Stimulated activated CD4-positive, alpha-beta T cell treated with anti-CD3 and anti-CD28 coated beads, Interleukin-12 subunit alpha, Interleukin-12 subunit beta, amount 100 ng/mL, for 4 hours (primary cell): ENCODE results near the gene WDFY2.

Experiments used
- DNase-seq: peaks from one replicate; pipeline ENCODE4 v3.0.0-alpha.2; 2020

The WDFY2 gene

GRCh38 chr13:51603716-51604115 lies 19.5 kb downstream of the WDFY2 start:
- no peak for DNase-seq

DNA sequence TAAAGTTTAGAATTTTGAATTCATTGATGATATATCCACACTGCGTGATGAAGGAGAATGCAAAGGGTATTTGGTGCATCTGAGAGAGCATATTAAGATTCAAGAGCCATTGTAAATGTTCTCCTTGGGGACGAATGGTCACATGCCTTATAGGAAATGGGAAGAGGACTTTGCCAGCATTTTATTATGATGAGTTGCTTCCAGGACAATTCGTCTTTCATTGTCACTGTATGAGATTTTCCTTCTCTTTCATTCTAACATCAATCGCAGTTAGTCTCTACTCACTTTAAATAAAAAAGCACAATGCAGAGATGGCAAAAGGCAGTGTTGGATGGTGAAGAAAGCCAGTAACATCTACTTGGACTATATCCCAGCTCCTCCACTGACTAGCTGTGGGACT lies 21.4 kb downstream of the WDFY2 start:
- no peak for DNase-seq

DNA sequence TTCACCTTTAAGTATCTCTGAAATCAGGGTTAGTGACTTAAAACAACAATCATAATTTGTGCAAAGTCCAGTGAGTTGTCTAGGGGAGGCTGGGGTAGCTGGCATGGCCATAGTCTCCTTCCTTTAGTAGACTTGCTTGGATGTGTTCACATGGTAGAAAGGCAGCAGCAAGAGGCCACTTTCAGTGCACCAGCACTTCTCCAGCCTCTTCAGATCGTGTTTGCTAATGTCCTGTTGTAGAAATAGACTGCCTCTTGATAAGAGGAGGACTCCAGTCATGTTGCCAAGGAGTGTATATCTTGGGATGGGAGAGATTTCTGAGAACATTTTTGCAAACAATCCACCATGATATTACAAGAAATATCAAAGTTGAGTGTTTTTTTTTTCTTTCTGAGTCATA lies 22.9 kb downstream of the WDFY2 start:
- no peak for DNase-seq

DNA sequence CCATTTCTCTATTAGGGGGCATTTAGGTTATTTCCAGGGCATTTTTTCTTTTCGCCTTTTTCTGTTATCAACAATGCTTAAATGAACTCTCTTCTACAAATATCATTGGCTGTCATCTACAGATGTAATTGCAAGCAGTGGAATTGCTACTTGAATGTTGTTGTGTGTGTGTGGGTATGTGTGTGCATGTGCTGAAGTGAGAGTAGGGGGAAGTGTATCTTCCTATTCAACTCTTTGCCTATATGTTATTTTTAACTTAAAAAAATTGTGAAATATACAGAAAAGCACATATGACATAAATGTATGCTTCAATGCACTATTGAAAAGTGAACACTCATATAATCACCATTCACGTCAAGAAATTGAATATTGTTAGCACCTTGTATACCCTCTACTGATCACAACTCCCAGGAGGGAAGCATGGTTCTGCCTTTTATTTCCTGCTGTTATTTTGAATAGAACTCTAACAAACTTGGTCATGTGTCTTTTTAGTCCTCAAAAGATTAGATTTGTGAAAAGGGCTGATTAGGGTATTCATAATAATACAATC lies 24.7 kb downstream of the WDFY2 start:
- no peak for DNase-seq

- DNase-seq, result no peak
Observed at GRCh38 chr13:51612867-51613266, 28.6 kb downstream of the WDFY2 start.

DNA sequence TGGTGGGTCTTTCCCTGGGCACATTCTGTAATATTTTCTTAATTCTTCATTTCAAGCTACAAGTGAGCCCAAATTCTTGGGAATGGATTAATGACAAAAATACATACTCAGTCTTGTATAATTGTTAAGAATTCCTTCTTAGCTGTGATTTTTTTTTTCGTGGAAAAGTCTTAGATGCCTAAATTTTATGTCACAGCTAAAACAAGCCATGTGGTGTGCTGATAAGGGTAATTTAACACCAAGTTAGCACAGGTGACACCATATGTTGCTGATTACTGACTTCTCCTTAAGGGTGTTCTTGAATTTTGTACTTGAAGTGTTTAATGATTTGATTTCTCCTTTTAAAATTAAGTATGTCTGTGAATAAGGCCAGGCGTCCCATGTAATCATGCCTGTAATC lies 29.3 kb downstream of the WDFY2 start:
- no peak for DNase-seq

DNA sequence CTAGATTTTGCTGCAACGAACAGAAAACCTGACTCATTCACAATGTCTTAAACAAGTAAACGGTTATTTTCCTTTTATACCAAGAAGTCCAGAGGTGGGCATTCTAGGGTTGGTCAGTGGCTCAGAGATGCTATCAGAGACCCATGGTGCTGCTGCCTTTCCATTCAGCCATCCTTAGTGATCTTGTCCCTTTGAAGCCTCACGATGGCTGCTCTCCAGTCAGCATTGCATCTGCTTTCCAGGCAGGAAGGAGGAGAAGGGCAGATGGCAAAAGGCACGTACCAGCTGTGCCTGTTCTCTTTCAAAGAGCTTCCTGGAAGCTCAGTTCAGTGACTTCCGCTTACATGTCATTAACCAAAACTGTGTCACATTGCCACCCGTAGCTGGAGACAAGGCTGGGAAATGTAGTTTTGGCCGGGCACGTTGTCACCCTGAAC lies 30.1 kb downstream of the WDFY2 start:
- peak; percentile 17 for DNase-seq

DNA sequence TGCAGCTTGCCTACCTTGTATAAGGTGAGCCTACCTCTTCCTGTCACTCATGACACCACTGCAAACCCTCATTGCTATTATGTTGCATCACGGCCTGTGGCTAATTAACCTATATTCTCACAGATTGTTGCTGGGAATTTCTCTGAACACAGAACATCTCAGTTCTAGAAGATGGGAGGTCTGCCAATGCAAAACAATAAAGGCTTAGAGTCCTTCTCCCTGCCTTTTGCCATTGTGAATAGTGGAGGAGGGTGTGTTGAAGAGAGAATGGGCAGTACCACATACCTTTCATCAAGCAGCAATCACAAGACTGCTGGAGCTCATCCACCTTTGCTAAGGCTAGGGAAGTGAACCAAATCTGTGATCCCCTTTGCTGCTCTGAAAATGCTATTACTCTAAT lies 34.4 kb downstream of the WDFY2 start:
- DNase-seq, result no peak

DNA sequence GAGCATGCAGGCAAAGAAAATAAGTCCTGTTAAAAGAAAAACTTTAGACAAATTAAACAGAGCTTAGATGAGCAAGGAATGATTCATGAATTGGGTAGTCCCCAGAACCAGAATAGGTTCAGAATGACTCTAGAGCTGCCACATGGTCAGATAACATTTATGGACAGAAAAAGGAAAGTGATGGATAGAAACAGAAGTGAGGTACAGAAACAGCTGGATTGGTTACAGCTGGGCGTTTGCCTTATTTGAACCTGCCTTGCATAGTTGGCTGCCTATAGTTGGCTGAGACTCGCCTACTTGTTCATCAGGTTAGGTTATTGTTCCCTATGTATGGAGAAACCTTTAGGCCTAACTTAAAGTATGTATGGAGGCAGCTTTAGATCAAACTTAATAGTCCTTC lies 35.4 kb downstream of the WDFY2 start:
- no peak for DNase-seq

GRCh38 chr13:51620165-51620983 lies 36.1 kb downstream of the WDFY2 start:
- no peak for DNase-seq

GRCh38 chr13:51621602-51622001 lies 37.3 kb downstream of the WDFY2 start:
- DNase-seq, result no peak

DNA sequence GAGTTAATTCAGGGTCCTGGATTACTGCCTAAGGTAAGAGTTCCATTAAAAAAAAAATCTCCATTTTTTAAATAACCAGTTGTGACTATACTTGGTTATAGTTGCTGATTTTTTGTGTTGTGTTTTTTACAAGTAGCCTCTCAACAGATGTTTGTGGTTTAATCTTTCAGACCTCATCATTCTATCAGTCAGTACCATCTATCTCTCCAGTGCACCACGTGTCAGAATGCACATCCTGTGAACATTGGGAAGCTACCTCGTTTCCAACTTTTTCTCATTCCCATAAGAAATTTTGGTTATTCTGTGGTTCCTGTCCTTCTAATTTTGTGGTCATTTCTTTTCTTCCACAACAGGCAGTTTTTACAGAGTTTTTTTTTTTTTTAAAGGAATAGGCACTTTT lies 39.2 kb downstream of the WDFY2 start:
- no peak for DNase-seq

DNA sequence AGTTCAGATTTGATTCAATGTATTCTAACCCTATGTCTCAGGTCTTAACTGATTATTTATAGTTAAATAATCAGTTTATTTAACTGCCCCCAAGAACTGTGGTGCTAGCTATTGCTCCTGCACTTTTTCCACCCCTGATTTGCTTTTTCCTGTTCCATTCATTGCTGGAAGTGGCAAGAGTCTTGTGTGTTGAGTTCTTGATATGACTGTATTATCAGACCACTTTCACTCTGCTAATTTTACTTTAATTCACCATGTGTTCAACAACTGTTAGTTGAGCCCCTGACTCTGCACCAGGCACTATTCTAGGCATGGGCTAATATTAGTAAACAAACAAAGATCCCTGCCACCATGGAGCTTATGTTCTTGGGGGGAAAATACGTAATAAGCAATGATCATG lies 39.9 kb downstream of the WDFY2 start:
- no peak for DNase-seq

- DNase-seq, result no peak
Observed at GRCh38 chr13:51624695-51625345, 40.6 kb downstream of the WDFY2 start.

- DNase-seq, result no peak
Observed at GRCh38 chr13:51625555-51626345, 41.5 kb downstream of the WDFY2 start.

DNA sequence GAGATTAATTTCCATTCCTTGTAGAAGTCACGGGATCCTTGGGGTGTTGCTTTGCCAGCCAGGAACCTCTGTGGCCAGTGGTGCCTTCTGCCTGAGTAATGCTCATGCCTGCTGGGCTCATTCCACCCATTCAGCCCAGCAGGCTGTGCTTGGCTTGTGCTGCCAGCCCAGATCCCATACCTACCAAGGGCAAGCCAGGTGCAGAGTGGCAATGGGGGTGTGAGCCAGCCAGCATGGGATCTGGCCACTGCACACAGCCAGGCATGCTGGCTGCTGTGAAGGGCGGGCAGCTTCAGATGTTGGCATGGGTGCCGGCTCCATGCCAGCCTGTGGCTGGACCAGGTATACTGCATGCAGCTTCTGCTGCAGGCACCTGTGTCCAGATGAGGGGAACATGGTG lies 42.5 kb downstream of the WDFY2 start:
- no peak for DNase-seq

GRCh38 chr13:51628059-51628852 lies 44.0 kb downstream of the WDFY2 start:
- DNase-seq, result no peak

GRCh38 chr13:51629491-51630287 lies 45.4 kb downstream of the WDFY2 start:
- no peak for DNase-seq

- no peak for DNase-seq
Observed at GRCh38 chr13:51630288-51630615, 46.0 kb downstream of the WDFY2 start.

GRCh38 chr13:51632591-51633362 lies 48.5 kb downstream of the WDFY2 start:
- no peak for DNase-seq
